ENCODE data around the gene CABP4.

DNA sequence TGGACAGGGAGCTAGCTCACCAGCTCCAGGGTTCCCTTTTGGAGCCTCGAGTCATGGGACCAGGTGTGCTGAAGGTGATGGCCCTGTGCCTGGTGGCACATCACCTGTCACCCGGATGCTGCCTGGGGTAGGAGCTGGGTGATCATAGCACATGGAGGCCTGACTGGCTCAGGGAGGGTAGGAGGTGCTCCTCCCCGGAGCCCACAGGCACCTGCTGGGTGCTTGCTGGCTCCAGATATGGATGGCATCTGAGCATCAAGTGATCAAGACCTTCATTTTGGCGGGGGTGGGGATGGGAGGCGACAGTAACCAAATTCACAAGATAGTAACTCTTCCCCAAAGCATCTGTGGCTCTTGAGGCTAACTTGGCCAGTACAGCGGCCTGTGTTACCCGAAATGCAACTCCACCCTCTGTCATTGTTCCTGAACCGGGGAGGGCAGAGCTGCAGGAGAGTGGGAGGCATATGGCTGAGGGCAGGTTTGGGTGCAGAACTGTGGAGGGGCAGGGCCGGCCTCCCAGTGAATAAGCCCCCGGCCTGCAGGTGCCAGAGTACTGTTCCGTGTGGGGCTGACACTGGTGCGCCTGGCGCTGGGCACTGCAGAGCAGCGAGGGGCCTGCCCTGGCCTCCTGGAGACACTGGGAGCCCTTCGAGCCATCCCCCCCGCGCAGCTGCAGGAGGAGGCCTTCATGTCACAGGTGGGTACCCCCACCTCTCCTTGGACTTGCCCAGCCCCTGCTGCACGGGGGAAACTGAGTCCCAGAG, 46.5 kb upstream of the CABP4 start:
- TF ChIP-seq, protein P1, sequence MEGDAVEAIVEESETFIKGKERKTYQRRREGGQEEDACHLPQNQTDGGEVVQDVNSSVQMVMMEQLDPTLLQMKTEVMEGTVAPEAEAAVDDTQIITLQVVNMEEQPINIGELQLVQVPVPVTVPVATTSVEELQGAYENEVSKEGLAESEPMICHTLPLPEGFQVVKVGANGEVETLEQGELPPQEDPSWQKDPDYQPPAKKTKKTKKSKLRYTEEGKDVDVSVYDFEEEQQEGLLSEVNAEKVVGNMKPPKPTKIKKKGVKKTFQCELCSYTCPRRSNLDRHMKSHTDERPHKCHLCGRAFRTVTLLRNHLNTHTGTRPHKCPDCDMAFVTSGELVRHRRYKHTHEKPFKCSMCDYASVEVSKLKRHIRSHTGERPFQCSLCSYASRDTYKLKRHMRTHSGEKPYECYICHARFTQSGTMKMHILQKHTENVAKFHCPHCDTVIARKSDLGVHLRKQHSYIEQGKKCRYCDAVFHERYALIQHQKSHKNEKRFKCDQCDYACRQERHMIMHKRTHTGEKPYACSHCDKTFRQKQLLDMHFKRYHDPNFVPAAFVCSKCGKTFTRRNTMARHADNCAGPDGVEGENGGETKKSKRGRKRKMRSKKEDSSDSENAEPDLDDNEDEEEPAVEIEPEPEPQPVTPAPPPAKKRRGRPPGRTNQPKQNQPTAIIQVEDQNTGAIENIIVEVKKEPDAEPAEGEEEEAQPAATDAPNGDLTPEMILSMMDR (conservative IDR thresholded peaks at IDR 0.05), result no peak
- no peak for TF ChIP-seq EZH2 (IDR thresholded peaks at IDR 0.05; ENCODE audit: low read depth)
